Transverse colon (tissue), 4 donors: Measurements from ENCODE around the gene ZNF780A.

Experiments
- EP300 ChIP-seq: sonication (generic); formaldehyde crosslinking; IDR thresholded peaks from one replicate; pipeline ENCODE4 v1.6.1; 2017; ENCODE audit warnings: antibody characterized with exemption, low read depth
- POLR2A ChIP-seq: fragments of 450-650 bp; IDR thresholded peaks from one replicate; pipeline ENCODE4 v1.6.1; 2016; ENCODE audit warnings: antibody characterized with exemption, mild to moderate bottlenecking, moderate library complexity
- POLR2AphosphoS5 ChIP-seq, 3 donors: sonication (generic); formaldehyde crosslinking; IDR thresholded peaks; one replicate each; pipeline ENCODE4 v1.6.1; 2016; ENCODE audit warnings: antibody characterized with exemption in 3 of 3
- TF ChIP-seq, protein P1 (sequence below), 5 experiments: fragments of 200-600 bp in 3 of 5; fragments of 450-650 bp in 2 of 5; sonication (generic) in 3 of 5; IDR thresholded peaks; 1 replicate in 2 of 5; 2 replicates in 3 of 5; pipeline ENCODE4 v1.5.1; 2016 to 2017; ENCODE audit warnings: antibody characterized with exemption in 5 of 5, inconsistent platforms in 3 of 5, mild to moderate bottlenecking in 2 of 5, moderate library complexity in 1 of 5

DNA sequence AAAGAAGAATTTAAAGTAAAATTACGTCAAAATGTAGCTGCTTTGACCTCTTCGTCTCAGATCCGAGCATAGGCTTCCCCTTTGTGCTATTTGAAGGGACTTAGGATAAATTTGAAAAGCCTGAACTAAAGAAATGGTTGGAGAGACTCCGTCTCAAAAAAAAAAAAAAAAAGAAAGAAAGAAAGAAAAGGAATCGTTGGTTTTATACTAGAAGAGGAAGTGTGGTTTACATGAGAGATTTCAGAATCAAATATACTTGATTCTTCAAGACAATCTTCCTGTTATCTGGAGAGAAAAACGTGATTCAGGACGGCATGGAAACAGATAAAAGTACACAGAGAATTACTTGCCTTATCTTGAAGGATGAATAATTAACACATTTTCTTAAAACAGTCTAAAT lies 34.2 kb downstream of the ZNF780A start:
- TF ChIP-seq, protein P1, sequence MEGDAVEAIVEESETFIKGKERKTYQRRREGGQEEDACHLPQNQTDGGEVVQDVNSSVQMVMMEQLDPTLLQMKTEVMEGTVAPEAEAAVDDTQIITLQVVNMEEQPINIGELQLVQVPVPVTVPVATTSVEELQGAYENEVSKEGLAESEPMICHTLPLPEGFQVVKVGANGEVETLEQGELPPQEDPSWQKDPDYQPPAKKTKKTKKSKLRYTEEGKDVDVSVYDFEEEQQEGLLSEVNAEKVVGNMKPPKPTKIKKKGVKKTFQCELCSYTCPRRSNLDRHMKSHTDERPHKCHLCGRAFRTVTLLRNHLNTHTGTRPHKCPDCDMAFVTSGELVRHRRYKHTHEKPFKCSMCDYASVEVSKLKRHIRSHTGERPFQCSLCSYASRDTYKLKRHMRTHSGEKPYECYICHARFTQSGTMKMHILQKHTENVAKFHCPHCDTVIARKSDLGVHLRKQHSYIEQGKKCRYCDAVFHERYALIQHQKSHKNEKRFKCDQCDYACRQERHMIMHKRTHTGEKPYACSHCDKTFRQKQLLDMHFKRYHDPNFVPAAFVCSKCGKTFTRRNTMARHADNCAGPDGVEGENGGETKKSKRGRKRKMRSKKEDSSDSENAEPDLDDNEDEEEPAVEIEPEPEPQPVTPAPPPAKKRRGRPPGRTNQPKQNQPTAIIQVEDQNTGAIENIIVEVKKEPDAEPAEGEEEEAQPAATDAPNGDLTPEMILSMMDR (IDR thresholded peaks at IDR 0.05) = no peak
- TF ChIP-seq POLR2AphosphoS5 (IDR thresholded peaks at IDR 0.05) (no peak), POLR2A (no peak), EP300 (no peak)
